ENCODE data around the gene HACD1. TPM values are rescaled to one million over a fixed set of nuclear protein-coding genes. Genes with fewer than 3 reads are reported as not detected.
"Not testable (repeated sequence)": the region's sequence is repeated elsewhere in the genome, so short reads cannot be mapped to it uniquely, and the experiment has no call there.

Gene HACD1
- total RNA-seq, 2 experiments from 2014 or later, result 0.40 to 1.1 TPM

DNA sequence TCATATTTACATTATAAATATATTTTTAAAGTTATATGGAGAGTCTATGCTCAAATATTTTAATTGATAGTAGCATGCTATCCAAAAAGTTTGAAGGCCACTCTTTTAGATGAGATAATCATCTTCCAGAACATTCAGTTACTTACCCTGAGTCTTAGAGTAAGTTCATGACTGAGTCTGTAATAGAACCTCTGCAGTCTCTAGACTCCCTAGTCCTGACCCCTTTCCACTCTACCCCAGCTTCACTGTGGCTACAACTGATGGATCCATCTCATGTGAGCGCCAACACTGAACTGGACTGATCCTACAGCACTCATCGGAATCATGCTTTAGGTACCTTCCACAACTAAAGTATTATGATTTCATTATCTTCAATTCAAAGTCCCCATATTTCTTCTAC, 10.1 kb downstream of the HACD1 start:
- DNase-seq (no peak), ATAC-seq (no peak)
- no peaks in the 10 kb centered on the region for H3K9me3 Mint-ChIP-seq (ENCODE audit: insufficient read depth)
- H3K27ac Mint-ChIP-seq, result no peak overlapping the region
- H3K27me3 Mint-ChIP-seq (ENCODE audit: low read depth), result no peaks in the 10 kb centered on the region
- peaks cover 2% of the 10 kb centered on the region for H3K4me1 Mint-ChIP-seq (ENCODE audit: low read depth)
- POLR2A ChIA-PET, result no interaction called here
- H3K4me3 Mint-ChIP-seq, result no peak overlapping the region
- no peaks in the 10 kb centered on the region for H3K36me3 Mint-ChIP-seq (ENCODE audit: low read depth)
- CTCF ChIA-PET, result interaction anchor here (1.1 to 1.8 kb wide), 3 partner anchors 135 to 177 kb away, joined by 3 to 8 read pairs (median 7); no protein-coding TSS in a partner anchor

DNA sequence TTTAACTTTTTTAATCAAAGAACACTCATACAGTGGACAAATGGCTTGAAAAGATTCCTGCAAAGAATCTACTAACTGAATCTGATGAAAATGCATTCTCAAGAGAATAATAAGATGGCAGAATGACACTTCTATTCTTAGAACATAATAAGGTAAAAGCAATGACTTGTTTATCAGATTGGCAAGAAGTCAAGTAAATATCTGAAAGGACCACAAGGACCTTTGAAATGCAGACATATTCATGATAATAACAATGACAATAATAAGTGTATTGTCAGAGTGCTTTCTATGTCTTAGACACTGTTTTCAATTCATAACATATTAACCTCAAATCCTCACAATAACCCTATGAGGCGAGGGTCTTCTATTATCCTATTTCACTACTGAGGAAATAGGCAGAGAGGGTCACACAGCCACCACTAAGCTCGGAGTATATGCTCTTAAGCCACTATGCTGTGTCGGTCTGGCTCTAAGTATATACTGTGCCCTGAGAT, 10.6 kb downstream of the HACD1 start:
- no peaks in the 10 kb centered on the region for H3K36me3 Mint-ChIP-seq (ENCODE audit: low read depth)
- H3K27me3 Mint-ChIP-seq (ENCODE audit: low read depth), result no peaks in the 10 kb centered on the region
- CTCF ChIA-PET, result interaction anchor here (0.6 to 1.8 kb wide), 8 partner anchors 99 to 266 kb away, joined by 3 to 8 read pairs (median 4); no protein-coding TSS in a partner anchor
- H3K9me3 Mint-ChIP-seq (ENCODE audit: insufficient read depth), result no peaks in the 10 kb centered on the region
- H3K27ac Mint-ChIP-seq, result no peak overlapping the region
- POLR2A ChIA-PET, result no interaction called here
- DNase-seq, result no peak
- no peak for ATAC-seq
- peaks cover 2% of the 10 kb centered on the region for H3K4me1 Mint-ChIP-seq (ENCODE audit: low read depth)
- no peak overlapping the region for H3K4me3 Mint-ChIP-seq

DNA sequence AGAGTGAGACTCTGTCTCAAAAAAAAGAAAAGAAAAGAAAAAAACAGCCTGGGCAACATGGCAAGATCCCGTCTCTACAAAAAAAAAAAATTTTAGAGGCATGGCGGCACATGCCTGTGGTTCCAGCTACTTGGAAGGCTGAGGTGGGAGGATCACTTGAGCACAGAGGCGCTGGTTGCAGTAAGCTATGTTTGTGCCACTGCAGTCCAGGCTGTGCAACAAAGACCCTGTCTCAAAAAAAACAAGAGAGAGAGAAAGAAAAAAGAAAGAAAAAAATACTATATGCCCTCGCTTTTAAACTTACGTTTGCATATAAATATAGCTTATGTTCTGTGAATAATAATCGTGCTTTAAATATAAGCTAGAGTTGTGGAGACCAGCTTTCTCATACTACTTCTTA, 11.2 kb downstream of the HACD1 start:
- H3K4me3 Mint-ChIP-seq, result no peak overlapping the region
- peaks cover 2% of the 10 kb centered on the region for H3K4me1 Mint-ChIP-seq (ENCODE audit: low read depth)
- CTCF ChIA-PET, result interaction anchor here (0.9 to 1.8 kb wide), 7 partner anchors 136 to 267 kb away, joined by 3 to 8 read pairs (median 5); no protein-coding TSS in a partner anchor
- no peak for ATAC-seq
- POLR2A ChIA-PET, result no interaction called here
- no peak overlapping the region for H3K27ac Mint-ChIP-seq
- H3K9me3 Mint-ChIP-seq (ENCODE audit: insufficient read depth), result no peaks in the 10 kb centered on the region
- no peaks in the 10 kb centered on the region for H3K27me3 Mint-ChIP-seq (ENCODE audit: low read depth)
- no peaks in the 10 kb centered on the region for H3K36me3 Mint-ChIP-seq (ENCODE audit: low read depth)
- no peak for DNase-seq

DNA sequence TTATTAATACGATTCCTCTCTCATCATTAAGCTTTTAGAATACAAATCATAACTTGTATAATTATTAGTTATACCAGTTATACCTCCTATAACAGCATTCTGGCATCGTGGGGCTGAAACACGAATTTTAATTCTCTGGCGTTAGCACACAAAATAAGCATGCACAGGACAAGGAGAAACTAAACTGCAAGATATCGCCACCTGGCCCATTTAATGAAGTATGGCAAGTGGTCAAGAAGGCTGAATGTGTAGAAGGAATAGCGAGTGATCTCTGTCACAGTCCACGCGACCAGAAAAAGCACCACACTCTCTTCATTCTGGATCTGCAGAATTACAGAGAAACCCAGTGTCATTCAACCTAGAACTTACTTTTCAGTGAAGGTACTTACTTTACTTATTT, 18.1 kb downstream of the HACD1 start:
- no peak overlapping the region for H3K4me3 Mint-ChIP-seq
- H3K27me3 Mint-ChIP-seq (ENCODE audit: low read depth), result no peaks in the 10 kb centered on the region
- ChIA-PET POLR2A (no interaction called here), CTCF (no interaction called here)
- H3K27ac Mint-ChIP-seq, result no peak overlapping the region
- H3K36me3 Mint-ChIP-seq (ENCODE audit: low read depth), result no peaks in the 10 kb centered on the region
- no peaks in the 10 kb centered on the region for H3K9me3 Mint-ChIP-seq (ENCODE audit: insufficient read depth)
- ATAC-seq (no peak), DNase-seq (no peak)
- H3K4me1 Mint-ChIP-seq (ENCODE audit: low read depth), result no peaks in the 10 kb centered on the region

DNA sequence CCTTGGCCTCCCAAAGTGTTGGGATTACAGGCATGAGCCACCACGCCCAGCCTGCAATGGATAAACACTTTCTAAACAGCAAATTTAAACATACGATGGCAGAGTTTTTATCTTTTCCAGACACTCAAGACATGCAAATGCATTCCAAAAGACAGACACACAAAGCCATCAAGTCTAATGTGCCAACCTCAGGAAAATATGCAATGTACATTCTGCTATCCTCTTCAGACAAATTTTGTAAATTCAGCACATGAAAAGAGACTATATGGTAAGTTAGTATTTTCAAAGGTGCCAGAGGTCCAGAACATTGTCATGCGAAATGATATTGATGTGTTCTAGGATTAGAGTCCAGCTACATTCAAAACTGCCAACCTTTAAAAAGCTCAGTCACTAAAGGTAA, 19.8 kb downstream of the HACD1 start:
- no peak overlapping the region for H3K27ac Mint-ChIP-seq
- H3K9me3 Mint-ChIP-seq (ENCODE audit: insufficient read depth), result no peaks in the 10 kb centered on the region
- H3K27me3 Mint-ChIP-seq (ENCODE audit: low read depth), result no peaks in the 10 kb centered on the region
- POLR2A ChIA-PET, result no interaction called here
- H3K4me1 Mint-ChIP-seq (ENCODE audit: low read depth), result no peaks in the 10 kb centered on the region
- DNase-seq (no peak), ATAC-seq (no peak)
- H3K36me3 Mint-ChIP-seq (ENCODE audit: low read depth), result no peaks in the 10 kb centered on the region
- H3K4me3 Mint-ChIP-seq, result no peak overlapping the region
- CTCF ChIA-PET, result interaction anchor here (1.1 kb wide), 1 partner anchor 307 kb away, joined by 3 read pairs; no protein-coding TSS in a partner anchor

DNA sequence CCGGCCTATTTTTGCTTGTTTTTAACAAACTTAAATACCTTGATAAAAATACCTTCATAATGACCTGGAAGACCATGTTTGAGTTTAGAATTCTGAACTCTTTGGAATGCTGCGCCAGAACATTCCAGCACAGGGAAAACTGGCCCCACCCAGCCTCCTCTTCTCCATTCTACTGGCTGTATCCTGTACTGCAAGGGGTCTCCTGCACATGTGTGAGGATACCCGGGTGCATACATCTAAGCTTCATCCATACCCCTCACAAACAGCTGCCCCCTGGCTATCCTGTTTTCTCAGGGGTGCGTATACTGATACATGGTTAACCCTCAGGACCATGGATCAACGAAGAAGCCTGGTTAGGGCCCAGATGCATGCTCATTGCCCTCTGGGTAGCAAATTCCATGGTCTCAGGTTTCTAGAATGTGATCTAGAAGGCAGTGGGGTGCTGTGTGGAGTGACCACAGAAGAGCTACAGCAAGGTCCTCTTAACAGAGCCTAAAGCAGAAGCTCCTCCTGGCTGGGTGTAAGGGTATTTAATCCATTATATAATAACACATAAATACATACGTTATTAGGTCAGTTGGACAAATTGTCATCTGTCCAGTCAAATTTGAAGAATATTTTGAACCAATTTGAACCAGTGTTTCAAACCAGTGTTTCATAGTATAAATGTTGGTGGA, 26.1 kb downstream of the HACD1 start:
- Mint-ChIP-seq H3K36me3 (ENCODE audit: low read depth) (no peaks in the 10 kb centered on the region), H3K27ac (no peak overlapping the region), H3K27me3 (ENCODE audit: low read depth) (peaks cover 6% of the 10 kb centered on the region), H3K9me3 (ENCODE audit: insufficient read depth) (no peaks in the 10 kb centered on the region), H3K4me3 (no peak overlapping the region), H3K4me1 (ENCODE audit: low read depth) (peaks cover 7% of the 10 kb centered on the region)
- ChIA-PET POLR2A (no interaction called here), CTCF (interaction anchor here (0.8 kb wide), 1 partner anchor 150 kb away, joined by 3 read pairs; no protein-coding TSS in a partner anchor)
- DNase-seq, result no peak
- ATAC-seq, result no peak

DNA sequence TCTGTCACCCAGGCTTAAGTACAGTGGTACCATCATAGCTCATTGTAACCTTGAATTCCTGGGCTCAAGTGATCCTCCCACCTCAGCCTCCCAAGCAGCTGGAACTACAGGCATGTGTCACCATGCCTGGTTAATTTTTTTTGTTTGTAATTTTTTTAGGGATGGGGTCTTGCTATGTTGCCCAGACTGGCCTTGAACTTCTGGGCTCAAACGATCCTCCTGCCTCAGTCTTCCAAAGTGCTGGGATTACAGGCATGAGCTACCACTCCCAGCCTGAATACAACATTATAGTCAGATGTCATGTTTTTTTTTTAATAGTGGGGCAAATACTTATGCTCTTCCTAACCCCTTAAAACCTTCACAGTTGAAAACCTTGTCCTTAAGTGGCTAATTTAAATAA, 27.9 kb downstream of the HACD1 start:
- H3K27ac Mint-ChIP-seq; H3K4me1 Mint-ChIP-seq (ENCODE audit: low read depth); H3K36me3 Mint-ChIP-seq (ENCODE audit: low read depth); CTCF ChIA-PET; ATAC-seq; DNase-seq; H3K9me3 Mint-ChIP-seq (ENCODE audit: insufficient read depth); H3K27me3 Mint-ChIP-seq (ENCODE audit: low read depth); H3K4me3 Mint-ChIP-seq: not testable (repeated sequence)
- POLR2A ChIA-PET, result interaction anchor here (0.6 kb wide), 1 partner anchor 812 kb away, joined by 5 read pairs; no protein-coding TSS in a partner anchor

DNA sequence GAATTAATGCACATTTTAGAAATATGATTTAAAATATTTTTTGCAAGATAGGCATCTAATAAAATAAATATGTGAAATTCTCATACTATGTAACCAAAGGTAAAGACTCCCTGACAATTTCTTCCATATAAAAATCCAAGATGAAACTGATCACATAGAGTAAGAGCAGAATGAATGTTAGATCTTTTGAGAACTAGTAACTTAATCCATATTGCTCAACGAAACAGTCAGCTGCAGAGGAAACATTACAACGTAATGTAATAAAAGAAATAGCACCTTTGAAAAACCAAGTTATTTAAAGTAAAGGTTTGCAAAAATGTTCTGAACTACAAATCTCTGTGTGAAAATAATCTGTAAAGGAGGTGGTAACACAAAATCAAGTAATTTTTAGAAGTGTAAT, 28.8 kb downstream of the HACD1 start:
- no peak overlapping the region for H3K4me3 Mint-ChIP-seq
- H3K36me3 Mint-ChIP-seq (ENCODE audit: low read depth), result no peaks in the 10 kb centered on the region
- ChIA-PET CTCF (no interaction called here), POLR2A (no interaction called here)
- DNase-seq, result no peak
- H3K27me3 Mint-ChIP-seq (ENCODE audit: low read depth), result peaks cover 6% of the 10 kb centered on the region
- ATAC-seq, result no peak
- peaks cover 7% of the 10 kb centered on the region for H3K4me1 Mint-ChIP-seq (ENCODE audit: low read depth)
- no peak overlapping the region for H3K27ac Mint-ChIP-seq
- H3K9me3 Mint-ChIP-seq (ENCODE audit: insufficient read depth), result no peaks in the 10 kb centered on the region

DNA sequence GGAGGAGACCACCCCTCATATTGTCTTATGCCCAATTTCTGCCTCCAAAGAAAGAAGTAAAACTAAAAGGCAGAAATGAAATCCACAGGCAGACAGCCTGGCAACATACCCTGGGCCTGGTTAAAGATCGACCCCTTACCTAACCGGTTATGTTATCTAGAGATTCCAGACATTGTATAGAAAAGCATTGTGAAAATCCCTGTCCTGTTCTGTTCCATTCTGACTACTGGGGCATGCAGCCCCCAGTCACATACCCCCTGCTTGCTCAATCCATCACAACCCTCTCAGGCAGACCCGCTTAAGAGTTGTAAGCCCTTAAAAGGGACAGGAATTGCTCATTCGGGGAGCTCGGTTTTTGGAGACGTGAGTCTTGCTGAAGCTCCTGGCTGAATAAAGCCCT, 29.9 kb downstream of the HACD1 start:
- DNase-seq; CTCF ChIA-PET; H3K9me3 Mint-ChIP-seq (ENCODE audit: insufficient read depth); H3K27me3 Mint-ChIP-seq (ENCODE audit: low read depth); POLR2A ChIA-PET; H3K27ac Mint-ChIP-seq; H3K4me1 Mint-ChIP-seq (ENCODE audit: low read depth); ATAC-seq; H3K36me3 Mint-ChIP-seq (ENCODE audit: low read depth); H3K4me3 Mint-ChIP-seq: not testable (repeated sequence)

DNA sequence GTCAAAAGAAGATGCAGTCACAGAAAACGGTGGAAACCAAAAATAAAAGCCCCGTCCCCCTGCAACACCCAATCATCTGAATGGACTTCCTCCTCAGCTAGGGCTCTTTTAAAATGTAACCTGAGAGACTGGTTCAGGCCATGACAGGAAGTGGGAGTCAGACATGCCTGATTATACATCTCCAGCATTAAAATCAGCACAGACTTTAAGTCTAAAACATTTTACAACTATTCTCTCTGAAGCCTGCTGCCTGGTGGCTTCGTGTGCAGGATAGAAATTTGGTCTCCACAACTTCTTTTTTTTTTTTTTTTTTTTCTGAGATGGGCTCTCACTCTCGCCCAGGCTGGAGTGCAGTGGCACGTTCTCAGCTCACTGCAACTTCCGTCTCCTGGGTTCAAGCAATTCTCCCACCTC, 30.3 kb downstream of the HACD1 start:
- DNase-seq (no peak), ATAC-seq (no peak)
- H3K4me3 Mint-ChIP-seq, result no peak overlapping the region
- no peaks in the 10 kb centered on the region for H3K36me3 Mint-ChIP-seq (ENCODE audit: low read depth)
- H3K9me3 Mint-ChIP-seq (ENCODE audit: insufficient read depth), result no peaks in the 10 kb centered on the region
- H3K4me1 Mint-ChIP-seq (ENCODE audit: low read depth), result peaks cover 7% of the 10 kb centered on the region
- H3K27ac Mint-ChIP-seq, result no peak overlapping the region
- ChIA-PET CTCF (interaction anchor here (0.6 kb wide), 1 partner anchor 125 kb away, joined by 3 read pairs; no protein-coding TSS in a partner anchor), POLR2A (no interaction called here)
- peaks cover 6% of the 10 kb centered on the region for H3K27me3 Mint-ChIP-seq (ENCODE audit: low read depth)

DNA sequence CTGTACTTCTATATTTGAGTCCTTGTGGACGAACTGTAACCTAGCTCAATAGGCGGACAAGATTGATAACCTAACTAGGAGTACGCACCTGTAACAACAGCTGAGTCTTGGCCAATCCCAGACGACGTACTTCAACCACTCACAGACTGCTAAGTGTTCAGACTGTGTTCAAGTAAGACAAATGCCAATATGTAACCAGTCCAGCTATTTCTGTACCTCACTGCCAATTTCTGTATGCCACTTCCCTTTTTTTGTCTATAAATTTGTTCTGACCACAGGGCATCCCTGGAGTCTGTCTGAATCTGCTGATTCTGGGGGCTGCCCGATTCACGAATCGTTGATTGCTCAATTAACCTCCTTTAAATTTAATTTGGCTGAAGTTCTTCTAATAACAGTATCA, 32.2 kb downstream of the HACD1 start:
- Mint-ChIP-seq H3K4me1 (ENCODE audit: low read depth) (peaks cover 7% of the 10 kb centered on the region), H3K4me3 (no peak overlapping the region), H3K27me3 (ENCODE audit: low read depth) (peaks cover 6% of the 10 kb centered on the region), H3K9me3 (ENCODE audit: insufficient read depth) (no peaks in the 10 kb centered on the region), H3K27ac (no peak overlapping the region), H3K36me3 (ENCODE audit: low read depth) (no peaks in the 10 kb centered on the region)
- ChIA-PET CTCF (no interaction called here), POLR2A (no interaction called here)
- DNase-seq (no peak), ATAC-seq (no peak)

DNA sequence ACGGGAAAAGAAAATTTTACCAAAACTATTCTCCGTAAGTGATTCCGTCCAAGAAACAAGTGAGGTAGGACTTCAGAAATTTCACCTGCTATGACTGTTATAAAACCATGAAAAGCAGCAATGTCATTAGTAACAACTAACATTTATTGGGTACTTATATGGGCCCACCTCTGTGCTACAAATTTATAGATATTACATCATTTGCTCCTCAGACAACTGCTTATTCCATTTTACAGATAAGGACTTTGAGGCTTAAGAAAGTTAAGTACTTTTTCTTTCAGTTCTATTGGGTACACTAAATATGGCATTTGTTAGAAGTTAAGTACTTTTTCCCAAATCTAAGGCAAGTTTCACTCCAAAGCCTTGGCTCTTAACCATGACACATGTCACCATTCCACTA, 36.3 kb downstream of the HACD1 start:
- Mint-ChIP-seq H3K27ac (no peak overlapping the region), H3K9me3 (ENCODE audit: insufficient read depth) (no peaks in the 10 kb centered on the region), H3K36me3 (ENCODE audit: low read depth) (no peaks in the 10 kb centered on the region), H3K27me3 (ENCODE audit: low read depth) (no peaks in the 10 kb centered on the region), H3K4me1 (ENCODE audit: low read depth) (no peaks in the 10 kb centered on the region), H3K4me3 (no peak overlapping the region)
- POLR2A ChIA-PET, result interaction anchor here (0.7 kb wide), 1 partner anchor 65 kb away, joined by 3 read pairs; no protein-coding TSS in a partner anchor
- ATAC-seq (no peak), DNase-seq (no peak)
- CTCF ChIA-PET, result no interaction called here
